Gastrocnemius medialis (tissue), 4 donors: Measurements from ENCODE around the gene CBX8. TPM values are rescaled to one million over a fixed set of nuclear protein-coding genes. Genes with fewer than 3 reads are reported as not detected.

Experiments used
- ATAC-seq, 2 donors: fragments of 150-250 bp; one replicate each; pipeline ENCODE4 v1.9.1; 2016
- DNase-seq, 2 donors: peaks; one replicate each; pipeline ENCODE4 v3.0.0-alpha.2; 2019
- H3K27ac ChIP-seq, 4 donors: fragments of 200-600 bp; sonication (generic); 1 replicate in 1 of 4; 2 replicates in 3 of 4; pipeline ENCODE4 v1.5.1; 2016 to 2018; ENCODE audit warnings: mild to moderate bottlenecking in 2 of 4, moderate library complexity in 1 of 4
- H3K27me3 ChIP-seq, 3 donors: fragments of 200-600 bp; sonication (generic) in 2 of 3; 1 replicate in 1 of 3; 2 replicates in 2 of 3; pipeline versions ENCODE4 v1.5.1 to v1.6.0; 2016 to 2019; ENCODE audit warnings: mild to moderate bottlenecking in 1 of 3, moderate library complexity in 1 of 3
- H3K36me3 ChIP-seq, 2 donors: fragments of 200-600 bp; sonication (generic) in 1 of 2; one replicate each; pipeline ENCODE4 v1.5.1; 2017 to 2018
- H3K4me1 ChIP-seq, 2 donors: fragments of 200-600 bp; sonication (generic) in 1 of 2; one replicate each; pipeline ENCODE4 v1.5.1; 2016 to 2017; ENCODE audit warnings: mild to moderate bottlenecking in 2 of 2
- H3K4me3 ChIP-seq, 4 donors: fragments of 200-600 bp; sonication (generic) in 3 of 4; 1 replicate in 1 of 4; 2 replicates in 3 of 4; pipeline ENCODE4 v1.5.1; 2016 to 2019; ENCODE audit warnings: mild to moderate bottlenecking in 2 of 4
- H3K9me3 ChIP-seq, 3 donors: fragments of 200-600 bp; sonication (generic) in 2 of 3; 1 replicate in 1 of 3; 2 replicates in 2 of 3; pipeline ENCODE4 v1.5.1; 2016 to 2019
- CTCF ChIP-seq, 5 experiments: fragments of 450-650 bp in 3 of 5; fragments of 200-600 bp in 2 of 5; sonication (generic) in 2 of 5; IDR thresholded peaks in 4 of 5; conservative IDR thresholded peaks in 1 of 5; 1 replicate in 4 of 5; 2 replicates in 1 of 5; pipeline ENCODE4 v1.5.1; 2016 to 2019; ENCODE audit warnings: antibody characterized with exemption in 5 of 5, mild to moderate bottlenecking in 3 of 5, moderate library complexity in 3 of 5
- POLR2A ChIP-seq, 2 donors: fragments of 450-650 bp; IDR thresholded peaks; one replicate each; pipeline ENCODE4 v1.6.1; 2017; ENCODE audit warnings: antibody characterized with exemption in 2 of 2, mild to moderate bottlenecking in 2 of 2, moderate library complexity in 2 of 2
- in situ Hi-C, 4 donors: fragments of 200-750 bp; cut with MboI; loops; one replicate each; pipeline versions ENCODE4 v1.15.0 to v1.8.0; 2017; ENCODE audit warnings: low sequenced_read_pairs in 4 of 4
- intact Hi-C: fragments of 100-400 bp; cut with DNase I; formaldehyde crosslinking; loops from one replicate; pipeline ENCODE4 v1.15.1; 2023; ENCODE audit warnings: low total_unique reads
- total RNA-seq, 4 donors: library from RNA; depleted of rRNA; stranded (reverse); fragments of >200 nt; gene quantifications; one replicate each; pipeline versions ENCODE4 v1.1.0 to v1.2.3, GENCODE V29; 2016

The CBX8 gene
- total RNA-seq, 4 donors from 2014 or later = 0.18 to 0.94 (median 0.49) TPM; not detected in 1

GRCh38 chr17:79783891-79784290 lies 13.0 kb downstream of the CBX8 start:
- no peak overlapping the region for H3K27ac ChIP-seq
- peaks cover 58 to 67% (median 63%) of the 10 kb centered on the region in 3 donors for H3K27me3 ChIP-seq
- no peaks in the 10 kb centered on the region for H3K9me3 ChIP-seq
- no peaks in the 10 kb centered on the region for H3K4me1 ChIP-seq
- TF ChIP-seq CTCF (IDR thresholded peaks at IDR 0.05 in 4 of 5, conservative IDR thresholded peaks at IDR 0.05 in 1 of 5) (no peak), POLR2A (IDR thresholded peaks at IDR 0.05) (no peak)
- in situ Hi-C loops = no loop called here
- intact Hi-C loops = no loop called here
- no peaks in the 10 kb centered on the region for H3K36me3 ChIP-seq
- no peak overlapping the region for H3K4me3 ChIP-seq
- DNase-seq = no peak
- no peak for ATAC-seq

DNA sequence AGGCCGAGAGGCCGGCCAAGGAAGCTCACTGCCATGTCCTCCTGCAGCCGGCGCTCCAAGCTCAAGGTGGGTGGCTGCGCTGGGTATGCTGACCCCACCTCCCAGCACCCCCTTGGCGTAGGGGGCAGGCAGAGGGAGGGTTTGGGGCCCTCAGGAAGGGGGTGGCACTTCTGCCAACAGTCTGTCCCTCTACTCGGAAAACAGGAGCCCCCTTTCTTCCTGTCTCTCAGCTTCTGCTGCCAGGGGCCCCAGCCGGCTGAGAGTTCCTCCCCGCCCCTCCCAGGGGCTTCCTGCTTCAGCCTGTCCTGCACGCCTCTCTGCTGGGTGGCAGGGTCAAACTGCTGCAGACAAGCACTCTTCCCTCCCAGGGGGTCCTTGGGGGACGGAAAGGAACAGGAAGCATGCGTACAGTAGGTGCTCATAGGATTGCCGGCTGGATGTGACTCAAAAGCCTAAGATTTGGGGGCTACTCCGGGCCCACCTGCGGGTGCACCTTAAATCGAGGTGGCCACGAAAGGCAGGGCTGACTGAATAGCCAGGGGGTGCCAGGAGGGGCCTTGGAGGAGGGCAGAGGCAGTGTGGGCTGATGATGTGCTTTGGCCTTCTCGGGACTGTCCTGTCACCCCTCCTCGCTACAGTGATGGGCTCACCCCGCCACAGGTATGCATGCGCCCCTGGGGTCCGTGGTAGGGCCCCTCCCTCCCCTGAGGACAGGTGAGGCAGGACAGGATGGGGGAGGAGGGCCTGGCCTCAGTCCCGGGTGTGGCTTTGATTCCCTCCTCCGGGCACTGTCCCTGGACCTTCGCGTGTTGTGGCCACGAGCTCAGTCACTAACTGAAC lies 14.9 kb downstream of the CBX8 start:
- intact Hi-C loops = no loop called here
- H3K9me3 ChIP-seq = no peaks in the 10 kb centered on the region
- H3K27me3 ChIP-seq = peaks cover 58 to 61% (median 59%) of the 10 kb centered on the region in 3 donors
- H3K36me3 ChIP-seq = no peaks in the 10 kb centered on the region
- peaks cover 0 to 6% of the 10 kb centered on the region in 2 donors for H3K4me1 ChIP-seq
- H3K4me3 ChIP-seq = no peak overlapping the region
- TF ChIP-seq CTCF (IDR thresholded peaks at IDR 0.05 in 4 of 5, conservative IDR thresholded peaks at IDR 0.05 in 1 of 5) (no peak), POLR2A (IDR thresholded peaks at IDR 0.05) (no peak)
- ATAC-seq = no peak
- no peak overlapping the region for H3K27ac ChIP-seq
- DNase-seq = no peak
- in situ Hi-C loops = no loop called here

GRCh38 chr17:79781012-79781650 lies 15.7 kb downstream of the CBX8 start:
- no peaks in the 10 kb centered on the region for H3K36me3 ChIP-seq
- peaks cover 62 to 66% (median 65%) of the 10 kb centered on the region in 3 donors for H3K27me3 ChIP-seq
- no peak overlapping the region for H3K27ac ChIP-seq
- peaks cover 0 to 6% of the 10 kb centered on the region in 2 donors for H3K4me1 ChIP-seq
- in situ Hi-C loops = no loop called here
- no peak overlapping the region for H3K4me3 ChIP-seq
- TF ChIP-seq POLR2A (IDR thresholded peaks at IDR 0.05) = no peak
- TF ChIP-seq CTCF (IDR thresholded peaks at IDR 0.05 in 4 of 5, conservative IDR thresholded peaks at IDR 0.05 in 1 of 5) = no peak
- no peak for ATAC-seq
- no peaks in the 10 kb centered on the region for H3K9me3 ChIP-seq
- DNase-seq = no peak
- intact Hi-C loops = no loop called here

- H3K36me3 ChIP-seq = no peaks in the 10 kb centered on the region
- no peak overlapping the region for H3K27ac ChIP-seq
- in situ Hi-C loops = no loop called here
- no peak for ATAC-seq
- TF ChIP-seq CTCF (IDR thresholded peaks at IDR 0.05 in 4 of 5, conservative IDR thresholded peaks at IDR 0.05 in 1 of 5) (no peak), POLR2A (IDR thresholded peaks at IDR 0.05) (no peak)
- intact Hi-C loops = no loop called here
- H3K4me3 ChIP-seq = no peak overlapping the region
- H3K4me1 ChIP-seq = peaks cover 0 to 6% of the 10 kb centered on the region in 2 donors
- H3K27me3 ChIP-seq = peaks cover 62 to 76% (median 74%) of the 10 kb centered on the region in 3 donors
- no peak for DNase-seq
- H3K9me3 ChIP-seq = no peaks in the 10 kb centered on the region
These were observed 17.1 kb downstream of the CBX8 start for GRCh38 chr17:79779661-79780365.
